Subcutaneous adipose tissue (tissue), 4 donors: ENCODE measurements around the gene PRM2. TPM values are rescaled to one million over a fixed set of nuclear protein-coding genes. Genes with fewer than 3 reads are reported as not detected.

Experiments
- total RNA-seq, 4 donors: library from RNA; depleted of rRNA; stranded (reverse); fragments of >200 nt; gene quantifications; one replicate each; pipeline ENCODE4 v1.1.0, GENCODE V29; 2016
- TF ChIP-seq, protein P1 (sequence below): fragments of 450-650 bp; IDR thresholded peaks from one replicate; pipeline ENCODE4 v1.5.1; 2016; ENCODE audit warnings: low read depth, mild to moderate bottlenecking, control low read depth, antibody characterized with exemption, moderate library complexity

The PRM2 gene
- total RNA-seq, 4 donors from 2014 or later, result not detected

DNA sequence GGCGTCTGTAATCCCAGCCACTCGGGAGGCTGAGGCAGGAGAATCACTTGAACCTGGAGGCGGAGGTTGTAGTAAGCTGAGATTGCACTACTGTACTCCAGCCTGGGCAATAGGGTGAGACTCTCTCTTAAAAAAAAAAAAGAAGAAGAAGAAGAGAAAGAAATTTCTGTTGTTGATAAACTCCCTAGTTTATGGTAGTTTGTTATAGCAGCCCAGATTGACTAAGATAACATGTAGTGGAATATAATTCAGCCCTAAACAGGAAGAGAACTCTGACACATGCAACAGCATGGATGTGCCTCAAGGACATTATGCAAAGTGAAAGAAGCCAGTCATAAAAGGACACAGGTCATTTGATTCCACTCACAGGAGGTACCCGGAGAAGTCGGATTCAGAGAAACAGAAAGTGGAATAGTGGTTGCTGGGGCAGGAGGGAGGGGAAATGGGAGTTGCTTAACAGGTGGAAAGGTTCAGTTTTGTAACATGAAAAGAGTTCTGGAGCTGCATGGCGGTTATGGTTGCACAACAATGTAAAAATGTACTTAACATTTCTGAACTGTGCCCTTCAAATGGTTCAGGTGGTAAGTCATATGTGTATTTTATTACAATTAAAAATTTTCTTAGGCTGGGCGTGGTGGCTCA is 30.8 kb upstream of the PRM2 start:
- TF ChIP-seq, protein P1, sequence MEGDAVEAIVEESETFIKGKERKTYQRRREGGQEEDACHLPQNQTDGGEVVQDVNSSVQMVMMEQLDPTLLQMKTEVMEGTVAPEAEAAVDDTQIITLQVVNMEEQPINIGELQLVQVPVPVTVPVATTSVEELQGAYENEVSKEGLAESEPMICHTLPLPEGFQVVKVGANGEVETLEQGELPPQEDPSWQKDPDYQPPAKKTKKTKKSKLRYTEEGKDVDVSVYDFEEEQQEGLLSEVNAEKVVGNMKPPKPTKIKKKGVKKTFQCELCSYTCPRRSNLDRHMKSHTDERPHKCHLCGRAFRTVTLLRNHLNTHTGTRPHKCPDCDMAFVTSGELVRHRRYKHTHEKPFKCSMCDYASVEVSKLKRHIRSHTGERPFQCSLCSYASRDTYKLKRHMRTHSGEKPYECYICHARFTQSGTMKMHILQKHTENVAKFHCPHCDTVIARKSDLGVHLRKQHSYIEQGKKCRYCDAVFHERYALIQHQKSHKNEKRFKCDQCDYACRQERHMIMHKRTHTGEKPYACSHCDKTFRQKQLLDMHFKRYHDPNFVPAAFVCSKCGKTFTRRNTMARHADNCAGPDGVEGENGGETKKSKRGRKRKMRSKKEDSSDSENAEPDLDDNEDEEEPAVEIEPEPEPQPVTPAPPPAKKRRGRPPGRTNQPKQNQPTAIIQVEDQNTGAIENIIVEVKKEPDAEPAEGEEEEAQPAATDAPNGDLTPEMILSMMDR, result no peak

- TF ChIP-seq, protein P1, result no peak
Measured at GRCh38 chr16:11306381-11306780, 30.1 kb upstream of the PRM2 start.

DNA sequence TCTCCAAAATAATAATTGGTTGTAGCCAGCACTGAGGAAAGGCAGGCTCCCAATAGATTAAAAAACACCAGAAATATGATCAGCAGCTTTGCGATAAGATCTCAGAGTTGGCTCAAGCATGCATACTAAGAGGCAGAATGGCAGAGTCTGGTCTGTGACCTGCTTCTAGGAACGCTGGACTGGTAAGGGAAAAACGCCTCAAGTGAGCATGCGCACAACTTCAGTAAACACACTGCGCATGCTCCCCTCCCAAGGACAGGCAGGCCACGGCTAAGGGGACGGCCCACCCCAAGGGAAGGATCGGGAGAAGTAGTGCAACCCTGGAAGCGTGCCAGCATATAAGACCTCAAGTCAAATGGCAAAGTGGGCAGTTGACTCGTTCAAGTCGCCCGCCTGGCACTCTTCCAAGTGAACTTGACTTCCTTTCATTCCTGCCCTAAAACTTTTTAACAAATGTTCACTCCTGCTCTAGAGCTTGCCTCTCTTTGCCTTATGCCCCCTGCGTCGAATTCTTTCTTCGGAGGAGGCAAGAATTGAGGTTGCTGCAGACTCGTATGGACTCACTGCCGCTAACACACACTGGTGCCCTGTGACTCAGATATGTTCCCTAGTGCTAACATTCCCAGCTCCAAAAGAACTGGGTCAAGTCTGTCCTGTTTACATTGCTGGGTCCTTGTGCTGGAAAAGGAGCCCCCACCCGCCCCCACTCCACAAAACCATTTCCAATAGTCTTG is 27.3 kb upstream of the PRM2 start:
- TF ChIP-seq, protein P1, result no peak

GRCh38 chr16:11302977-11303376 is 26.7 kb upstream of the PRM2 start:
- TF ChIP-seq, protein P1, result no peak

DNA sequence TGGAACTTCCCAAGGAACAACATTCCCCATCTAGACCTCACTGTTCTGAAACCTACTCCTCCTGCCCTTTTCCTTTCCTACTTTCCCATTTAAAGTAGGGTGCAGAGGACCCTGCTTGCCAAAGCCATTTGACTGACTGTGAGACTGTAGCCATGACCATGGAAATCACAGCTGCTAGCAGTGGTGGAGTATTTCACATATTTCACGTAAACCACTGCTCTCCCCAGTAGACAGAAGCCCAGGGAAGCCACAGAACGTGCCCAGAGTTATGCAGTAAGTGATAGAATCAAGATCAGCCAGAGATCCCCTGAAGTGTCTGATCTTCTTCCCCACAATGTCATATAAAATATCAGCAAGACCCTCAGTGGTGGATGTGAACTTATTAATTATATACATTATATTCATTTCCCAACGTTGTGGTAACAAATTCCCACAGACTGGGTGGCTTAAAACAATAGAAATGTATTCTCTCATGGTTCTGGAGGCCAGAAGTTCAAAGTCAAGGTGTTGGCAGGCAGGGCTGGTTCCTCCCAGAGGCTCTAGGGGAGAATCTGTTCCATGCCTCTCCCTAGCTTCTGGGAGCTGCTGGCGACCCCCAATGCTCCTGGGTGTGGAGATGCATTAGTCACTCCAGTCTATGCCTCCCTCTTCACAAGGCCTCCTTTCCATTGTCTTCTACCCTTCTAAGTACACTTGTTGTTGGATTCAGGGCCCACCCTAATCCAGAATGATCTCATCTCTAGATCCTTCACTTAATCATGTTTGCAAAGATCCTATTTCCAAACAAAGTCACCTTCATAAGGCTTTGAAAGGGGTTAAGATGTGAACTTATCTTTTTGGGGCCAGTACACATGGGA is 25.6 kb upstream of the PRM2 start:
- TF ChIP-seq, protein P1, result no peak

DNA sequence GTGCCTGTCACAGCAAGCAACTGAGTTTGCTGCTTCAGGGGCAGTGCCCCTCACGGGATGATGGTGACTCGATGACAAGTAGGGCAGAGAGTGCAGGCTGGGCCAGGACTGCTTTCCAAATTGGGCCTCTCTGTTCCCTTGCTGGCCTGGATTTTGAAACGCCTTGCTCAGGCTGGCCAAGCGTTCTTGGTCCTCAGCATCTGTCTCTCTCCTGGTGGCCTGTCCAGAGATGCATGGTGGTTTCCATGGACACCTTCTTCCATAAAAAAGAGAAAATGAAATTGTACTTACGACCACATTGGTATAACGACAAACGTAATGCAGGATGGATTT is 24.2 kb upstream of the PRM2 start:
- TF ChIP-seq, protein P1, result no peak

GRCh38 chr16:11299865-11300559 is 23.7 kb upstream of the PRM2 start:
- TF ChIP-seq, protein P1, result no peak
